Fibroblast of skin of scalp (primary cell): ENCODE data around the gene PDE11A.

Experiments used
- DNase-seq: peaks from one replicate; pipeline ENCODE4 v3.0.0-alpha.2; 2013

The PDE11A gene

GRCh38 chr2:177691177-177691576 lies 381.4 kb downstream of the PDE11A start:
- no peak for DNase-seq

- no peak for DNase-seq
Observed at GRCh38 chr2:177689623-177690022, 383.0 kb downstream of the PDE11A start.

GRCh38 chr2:177688844-177689243 lies 383.7 kb downstream of the PDE11A start:
- DNase-seq, result no peak

GRCh38 chr2:177683661-177684069 lies 388.9 kb downstream of the PDE11A start:
- DNase-seq, result no peak

- no peak for DNase-seq
Observed at GRCh38 chr2:177682836-177683660, 389.5 kb downstream of the PDE11A start.

GRCh38 chr2:177682006-177682405 lies 390.6 kb downstream of the PDE11A start:
- no peak for DNase-seq

GRCh38 chr2:177680866-177681712 lies 391.5 kb downstream of the PDE11A start:
- no peak for DNase-seq

GRCh38 chr2:177679611-177680605 lies 392.7 kb downstream of the PDE11A start:
- DNase-seq, result no peak

- no peak for DNase-seq
Observed at GRCh38 chr2:177678939-177679338, 393.6 kb downstream of the PDE11A start.

- no peak for DNase-seq
Observed at GRCh38 chr2:177676636-177677035, 395.9 kb downstream of the PDE11A start.

GRCh38 chr2:177675825-177676224 lies 396.8 kb downstream of the PDE11A start:
- DNase-seq, result no peak

- no peak for DNase-seq
Observed at GRCh38 chr2:177675350-177675821, 397.2 kb downstream of the PDE11A start.

GRCh38 chr2:177673602-177674595 lies 398.7 kb downstream of the PDE11A start:
- peak; percentile 4 for DNase-seq

- no peak for DNase-seq
Observed at GRCh38 chr2:177671662-177672061, 400.9 kb downstream of the PDE11A start.

- no peak for DNase-seq
Observed at GRCh38 chr2:177670791-177671535, 401.6 kb downstream of the PDE11A start.

GRCh38 chr2:177669625-177670330 lies 402.8 kb downstream of the PDE11A start:
- no peak for DNase-seq

- no peak for DNase-seq
Observed at GRCh38 chr2:177669201-177669600, 403.4 kb downstream of the PDE11A start.

- no peak for DNase-seq
Observed at GRCh38 chr2:177668617-177669016, 404.0 kb downstream of the PDE11A start.

GRCh38 chr2:177667626-177668025 lies 405.0 kb downstream of the PDE11A start:
- DNase-seq, result peak; percentile 8
